ENCODE results near the gene MLPH.
A peak's percentile ranks its signal among the peaks of the same experiment; 100 is the strongest.

Gene MLPH

GRCh38 chr2:237569041-237569440 lies 82.0 kb downstream of the MLPH start:
- DNase-seq (ENCODE audit: low spot score), result no peak

GRCh38 chr2:237569896-237570295 lies 82.8 kb downstream of the MLPH start:
- no peak for DNase-seq (ENCODE audit: low spot score)

GRCh38 chr2:237570776-237571335 lies 83.8 kb downstream of the MLPH start:
- no peak for DNase-seq (ENCODE audit: low spot score)

GRCh38 chr2:237571551-237571950 lies 84.5 kb downstream of the MLPH start:
- DNase-seq (ENCODE audit: low spot score), result no peak

GRCh38 chr2:237572021-237572741 lies 85.1 kb downstream of the MLPH start:
- peak; percentile 78 for DNase-seq (ENCODE audit: low spot score)

- DNase-seq (ENCODE audit: low spot score), result no peak
Measured at GRCh38 chr2:237572742-237573101, 85.7 kb downstream of the MLPH start.

- DNase-seq (ENCODE audit: low spot score), result no peak
Measured at GRCh38 chr2:237573721-237574415, 86.8 kb downstream of the MLPH start.

- no peak for DNase-seq (ENCODE audit: low spot score)
Measured at GRCh38 chr2:237574467-237574866, 87.4 kb downstream of the MLPH start.

GRCh38 chr2:237574894-237575868 lies 88.1 kb downstream of the MLPH start:
- DNase-seq (ENCODE audit: low spot score), result no peak

- DNase-seq (ENCODE audit: low spot score), result no peak
Measured at GRCh38 chr2:237575869-237576862, 89.1 kb downstream of the MLPH start.

- DNase-seq (ENCODE audit: low spot score), result no peak
Measured at GRCh38 chr2:237576974-237577373, 89.9 kb downstream of the MLPH start.

GRCh38 chr2:237577458-237577857 lies 90.4 kb downstream of the MLPH start:
- DNase-seq (ENCODE audit: low spot score), result no peak

- no peak for DNase-seq (ENCODE audit: low spot score)
Measured at GRCh38 chr2:237577956-237578870, 91.2 kb downstream of the MLPH start.

- DNase-seq (ENCODE audit: low spot score), result no peak
Measured at GRCh38 chr2:237581326-237581725, 94.3 kb downstream of the MLPH start.

- DNase-seq (ENCODE audit: low spot score), result peak; percentile 53
Measured at GRCh38 chr2:237581751-237582746, 95.0 kb downstream of the MLPH start.

GRCh38 chr2:237583385-237584295 lies 96.6 kb downstream of the MLPH start:
- no peak for DNase-seq (ENCODE audit: low spot score)

- no peak for DNase-seq (ENCODE audit: low spot score)
Measured at GRCh38 chr2:237585590-237586221, 98.7 kb downstream of the MLPH start.

All from CD4-positive, alpha-beta T cell treated with Interleukin-15 for 4 hours (primary cell).